Stomach (tissue), 9 donors: ENCODE measurements around the gene KCTD5. TPM values are rescaled to one million over a fixed set of nuclear protein-coding genes. Genes with fewer than 3 reads are reported as not detected.
"Not testable (repeated sequence)": the region's sequence is repeated elsewhere in the genome, so short reads cannot be mapped to it uniquely, and the experiment has no call there.

Experiments
- DNase-seq, 2 donors: peaks; one replicate each; pipeline versions ENCODE4 v3.0.0 to v3.0.0-alpha.2; 2013 to 2019
- H3K27ac ChIP-seq, 5 donors: fragments of 200-600 bp in 4 of 5; sonication (generic) in 4 of 5; one replicate each; pipeline ENCODE4 v1.5.1; 2013 to 2019; ENCODE audit warnings: mild to moderate bottlenecking in 1 of 5, moderate library complexity in 1 of 5
- H3K27me3 ChIP-seq, 3 donors: fragments of 200-600 bp; sonication (generic); one replicate each; pipeline ENCODE4 v1.5.1; 2017 to 2019; ENCODE audit warnings: mixed run types in 1 of 3
- H3K36me3 ChIP-seq, 4 donors: fragments of 200-600 bp; sonication (generic); 1 replicate in 3 of 4; 2 replicates in 1 of 4; pipeline ENCODE4 v1.5.1; 2016 to 2019
- H3K4me1 ChIP-seq, 4 donors: fragments of 200-600 bp; sonication (generic); one replicate each; pipeline ENCODE4 v1.5.1; 2016 to 2019
- H3K4me3 ChIP-seq, 4 donors: fragments of 200-600 bp; sonication (generic) in 3 of 4; one replicate each; pipeline ENCODE4 v1.5.1; 2016 to 2019; ENCODE audit warnings: mild to moderate bottlenecking in 1 of 4
- H3K9me3 ChIP-seq, 4 donors: fragments of 200-600 bp; sonication (generic); one replicate each; pipeline ENCODE4 v1.5.1; 2016 to 2019
- EP300 ChIP-seq: sonication (generic); formaldehyde crosslinking; IDR thresholded peaks from one replicate; pipeline ENCODE4 v1.6.1; 2017; ENCODE audit warnings: antibody characterized with exemption
- POLR2A ChIP-seq, 4 donors: fragments of 450-650 bp; IDR thresholded peaks; one replicate each; pipeline ENCODE4 v1.6.1; 2016; ENCODE audit warnings: antibody characterized with exemption in 4 of 4, control low read depth in 2 of 4, mild to moderate bottlenecking in 1 of 4, moderate library complexity in 1 of 4
- POLR2AphosphoS5 ChIP-seq, 3 donors: sonication (generic); formaldehyde crosslinking; IDR thresholded peaks; one replicate each; pipeline ENCODE4 v1.6.1; 2016; ENCODE audit warnings: antibody characterized with exemption in 3 of 3
- WGBS, 5 donors: extraction: QIAGEN DNeasy Blood & Tissue Kit in 3 of 5; methylation state at CpG; one replicate each; pipeline versions ENCODE4 v1.1.5 to v1.1.7; 2013 to 2018; 5-methylcytosine and 5-hydroxymethylcytosine counted together
- intact Hi-C: fragments of 100-400 bp; cut with DNase I; formaldehyde crosslinking; loops from one replicate; pipeline ENCODE4 v1.15.1; 2023; ENCODE audit warnings: low total_unique reads
- polyA plus RNA-seq, 3 donors: library from polyadenylated mRNA; stranded (reverse); fragments of 200-250 nt; gene quantifications; one replicate each; pipeline ENCODE4 v1.2.3, GENCODE V29; 2013
- total RNA-seq, 5 donors: library from RNA; depleted of rRNA; stranded (reverse); fragments of >200 nt; gene quantifications; one replicate each; pipeline versions ENCODE4 v1.1.0 to v1.2.3, GENCODE V29; 2014 to 2016
- TF ChIP-seq, protein P1 (sequence below), 7 experiments: fragments of 450-650 bp in 4 of 7; fragments of 200-600 bp in 3 of 7; sonication (generic) in 3 of 7; IDR thresholded peaks; one replicate each; pipeline ENCODE4 v1.5.1; 2016 to 2019; ENCODE audit warnings: antibody characterized with exemption in 7 of 7, control low read depth in 2 of 7, mild to moderate bottlenecking in 1 of 7
- donor health status: healthy with polysubstance abuse.
- donor health status: Bipolar disorder and iron deficiency.
- donor health status: healthy.

KCTD5 gene
- total and polyA plus RNA-seq, 8 donors, result 0.89 to 45.6 (median 24.7) TPM

GRCh38 chr16:2663553-2664546 lies 18.5 kb upstream of the KCTD5 start:
- intact Hi-C loops, result no loop called here
- Histone ChIP-seq H3K4me3 (no peak overlapping the region), H3K27ac (peak overlapping the region; percentile 59 to 74 (median 68)), H3K27me3 (no peaks in the 10 kb centered on the region), H3K4me1 (peaks cover 0 to 35% (median 15%) of the 10 kb centered on the region in 4 donors), H3K36me3 (peaks cover 11 to 31% (median 28%) of the 10 kb centered on the region in 4 donors), H3K9me3 (no peaks in the 10 kb centered on the region)
- DNase-seq, result peak in 1 of 2 donors; percentile 47
- TF ChIP-seq EP300, result no peak
- TF ChIP-seq POLR2A (IDR thresholded peaks at IDR 0.05), result no peak
- TF ChIP-seq, protein P1, sequence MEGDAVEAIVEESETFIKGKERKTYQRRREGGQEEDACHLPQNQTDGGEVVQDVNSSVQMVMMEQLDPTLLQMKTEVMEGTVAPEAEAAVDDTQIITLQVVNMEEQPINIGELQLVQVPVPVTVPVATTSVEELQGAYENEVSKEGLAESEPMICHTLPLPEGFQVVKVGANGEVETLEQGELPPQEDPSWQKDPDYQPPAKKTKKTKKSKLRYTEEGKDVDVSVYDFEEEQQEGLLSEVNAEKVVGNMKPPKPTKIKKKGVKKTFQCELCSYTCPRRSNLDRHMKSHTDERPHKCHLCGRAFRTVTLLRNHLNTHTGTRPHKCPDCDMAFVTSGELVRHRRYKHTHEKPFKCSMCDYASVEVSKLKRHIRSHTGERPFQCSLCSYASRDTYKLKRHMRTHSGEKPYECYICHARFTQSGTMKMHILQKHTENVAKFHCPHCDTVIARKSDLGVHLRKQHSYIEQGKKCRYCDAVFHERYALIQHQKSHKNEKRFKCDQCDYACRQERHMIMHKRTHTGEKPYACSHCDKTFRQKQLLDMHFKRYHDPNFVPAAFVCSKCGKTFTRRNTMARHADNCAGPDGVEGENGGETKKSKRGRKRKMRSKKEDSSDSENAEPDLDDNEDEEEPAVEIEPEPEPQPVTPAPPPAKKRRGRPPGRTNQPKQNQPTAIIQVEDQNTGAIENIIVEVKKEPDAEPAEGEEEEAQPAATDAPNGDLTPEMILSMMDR (IDR thresholded peaks at IDR 0.05), result no peak
- 32 to 40% (median 34%) methylated on average over 23 of the region's 23 CpGs for WGBS, 5 donors

- H3K9me3 ChIP-seq, result no peaks in the 10 kb centered on the region
- intact Hi-C loops, result no loop called here
- H3K4me3 ChIP-seq, result no peak overlapping the region
- H3K27ac ChIP-seq, result peak overlapping the region; percentile 32 to 73 (median 66)
- TF ChIP-seq, protein P1 (IDR thresholded peaks at IDR 0.05), result no peak
- TF ChIP-seq POLR2AphosphoS5 (IDR thresholded peaks at IDR 0.05), result peak in 1 of 3 donors; percentile 16
- DNase-seq, result peak; percentile 45 to 74
- H3K27me3 ChIP-seq, result no peaks in the 10 kb centered on the region
- 26 to 34% (median 30%) methylated on average over 9 of the region's 9 CpGs for WGBS, 5 donors
- H3K4me1 ChIP-seq, result peaks cover under 1 to 38% (median 15%) of the 10 kb centered on the region in 4 donors
- H3K36me3 ChIP-seq, result peaks cover 12 to 39% (median 34%) of the 10 kb centered on the region in 4 donors
Observed at GRCh38 chr16:2664574-2664982, 17.7 kb upstream of the KCTD5 start.

DNA sequence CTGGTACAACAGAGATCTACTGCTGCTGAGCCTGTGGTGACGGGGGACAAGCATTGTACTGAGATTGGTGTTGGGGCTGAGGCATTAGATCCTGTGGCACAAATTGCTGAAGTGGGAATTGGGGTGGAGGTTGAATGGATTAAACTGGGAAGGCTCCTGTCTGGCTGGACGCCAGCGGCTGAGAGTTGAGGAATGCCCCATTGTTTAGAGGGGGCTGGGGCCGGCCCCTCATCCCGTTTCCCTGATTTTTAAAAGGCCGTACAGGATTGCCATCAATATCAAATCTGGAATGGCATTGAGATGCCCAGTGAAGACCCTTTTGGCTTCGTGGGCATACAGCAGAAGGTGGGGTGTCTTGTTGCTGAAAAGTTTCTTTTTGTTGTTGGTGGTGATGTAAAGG lies 15.7 kb upstream of the KCTD5 start:
- DNase-seq, H3K27me3 ChIP-seq, H3K4me3 ChIP-seq, H3K27ac ChIP-seq, intact Hi-C loops, H3K9me3 ChIP-seq: not testable (repeated sequence)
- 74 to 88% (median 82%) methylated on average over 7 of the region's 7 CpGs for WGBS, 5 donors
- Histone ChIP-seq H3K4me1 (peaks cover 10 to 48% (median 29%) of the 10 kb centered on the region in 4 donors), H3K36me3 (peaks cover 12 to 41% (median 40%) of the 10 kb centered on the region in 4 donors)

GRCh38 chr16:2669587-2669986 lies 12.7 kb upstream of the KCTD5 start:
- H3K27me3 ChIP-seq, H3K9me3 ChIP-seq, intact Hi-C loops, H3K4me3 ChIP-seq, DNase-seq: not testable (repeated sequence)
- 76 to 95% (median 81%) methylated on average over 8 to 10 of the region's 10 CpGs for WGBS, 5 donors
- Histone ChIP-seq H3K4me1 (peaks cover 18 to 53% (median 38%) of the 10 kb centered on the region in 4 donors), H3K27ac (peak overlapping the region in 2 of 5 donors; percentile 39 to 65), H3K36me3 (peaks cover 6 to 41% (median 33%) of the 10 kb centered on the region in 4 donors)

- DNase-seq, result peak; percentile 70 to 79
- intact Hi-C loops, H3K27me3 ChIP-seq, H3K9me3 ChIP-seq: not testable (repeated sequence)
- peaks cover 18 to 49% (median 38%) of the 10 kb centered on the region in 4 donors for H3K4me1 ChIP-seq
- peak overlapping the region in 2 of 5 donors; percentile 39 to 65 for H3K27ac ChIP-seq
- WGBS, 5 donors, result 10 to 14% (median 11%) methylated on average over 10 to 15 of the region's 15 CpGs
- H3K4me3 ChIP-seq, result peak overlapping the region in 1 of 4 donors; percentile 3
- TF ChIP-seq, protein P1 (IDR thresholded peaks at IDR 0.05), result peak in 5 of 7 experiments; percentile 42 to 79 (median 57)
- H3K36me3 ChIP-seq, result peaks cover 6 to 41% (median 33%) of the 10 kb centered on the region in 4 donors
Observed at GRCh38 chr16:2670017-2670416, 12.3 kb upstream of the KCTD5 start.
